GM18505 (cell line): ENCODE results near the gene OPRL1.

ENCODE experiments used
- ATAC-seq: cut with Tn5 transposase; IDR thresholded peaks from one replicate; pipeline ENCODE4 v1.9.1; 2021; ENCODE audit not compliant: unreplicated experiment
- POLR2A ChIP-seq: IDR thresholded peaks from 4 replicates; pipeline ENCODE4 v1.6.1; 2011; ENCODE audit warnings: borderline replicate concordance; ENCODE audit not compliant: insufficient read depth, insufficient read length; ENCODE audit errors: extremely low read depth

Gene OPRL1

DNA sequence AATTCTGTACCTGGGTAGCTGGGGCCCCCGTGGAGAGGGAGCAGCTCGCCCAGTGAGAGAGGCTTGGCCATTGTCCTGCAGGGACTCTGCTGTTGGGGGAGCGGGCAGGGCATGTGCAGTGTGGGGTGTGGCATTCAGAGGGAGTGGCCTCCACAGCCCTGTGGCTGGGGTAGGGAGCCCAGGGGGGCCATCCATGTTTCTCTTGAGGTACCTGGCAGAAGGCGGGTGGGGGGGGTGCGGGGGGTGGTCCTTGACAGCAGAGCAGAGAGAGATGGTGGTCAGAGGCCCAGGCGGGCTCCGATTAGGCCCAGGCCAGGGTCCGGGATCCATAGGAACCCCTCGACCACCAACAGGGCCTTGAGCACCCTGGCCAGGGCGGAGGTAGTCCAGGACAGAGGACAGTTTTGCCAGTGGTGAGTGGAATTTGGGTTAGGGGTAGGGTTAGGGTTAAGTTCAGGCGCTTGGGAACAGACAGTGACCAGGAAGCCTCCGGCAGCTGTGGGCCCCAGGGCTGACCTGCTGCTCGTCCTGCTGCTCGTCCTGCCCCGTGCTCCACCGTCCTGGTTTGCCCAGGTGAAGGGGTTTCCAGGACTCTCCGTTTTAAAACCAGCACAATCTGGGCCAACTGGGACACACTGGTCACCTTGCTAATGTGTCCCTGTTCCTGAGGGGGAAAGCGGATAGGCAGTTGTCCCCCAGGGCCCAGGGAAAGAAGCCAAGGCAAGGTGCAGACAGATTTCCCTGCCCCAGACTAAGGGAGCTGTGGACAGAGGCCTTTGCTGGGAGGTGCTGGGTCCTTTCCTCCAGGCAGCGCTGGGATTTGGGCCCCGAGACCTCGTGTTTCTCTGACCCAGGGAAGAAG lies 59.5 kb downstream of the OPRL1 start:
- TF ChIP-seq POLR2A = no peak
- ATAC-seq = no peak

DNA sequence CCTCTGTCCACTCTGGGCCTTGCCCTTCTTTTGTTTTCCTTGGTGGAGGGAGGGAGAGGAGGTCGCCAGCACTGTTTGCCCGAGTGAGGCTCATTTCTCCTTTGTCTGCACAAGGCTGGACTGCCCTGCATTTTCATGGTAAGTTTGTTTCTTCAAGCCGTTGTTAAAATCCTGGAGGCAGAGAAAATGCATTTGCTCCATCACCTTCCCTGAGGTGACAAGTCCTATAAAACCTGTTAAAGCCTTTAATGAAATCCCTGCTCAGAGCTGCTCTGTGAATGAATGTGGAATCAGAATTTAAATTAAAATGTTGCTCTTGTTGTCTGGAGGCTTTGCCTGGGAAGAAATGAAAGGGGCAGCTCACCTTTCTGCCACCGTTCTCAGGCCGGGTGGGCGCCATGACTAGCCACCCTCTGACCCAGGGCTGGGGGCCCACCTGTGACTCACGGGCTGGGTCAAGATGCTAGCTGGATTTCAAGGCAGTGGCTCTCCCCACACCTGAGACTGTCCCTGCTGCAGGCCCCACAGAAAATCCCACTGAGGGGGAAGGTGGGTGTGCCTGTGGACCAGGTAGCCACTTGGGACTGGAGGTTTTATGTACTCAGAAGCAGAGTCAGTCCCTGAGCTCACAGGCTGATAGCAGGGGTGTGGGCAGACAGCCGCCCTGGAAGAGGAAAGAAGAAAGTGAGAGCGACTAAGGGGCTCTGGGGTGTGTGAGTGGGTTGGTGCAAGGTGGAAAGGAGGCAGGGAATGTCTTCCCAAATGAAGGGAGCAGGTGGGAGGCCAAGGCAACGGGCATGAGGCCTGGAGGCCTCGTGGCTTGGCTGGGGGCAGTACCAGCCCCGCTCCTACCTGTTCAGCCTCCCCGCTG lies 60.4 kb downstream of the OPRL1 start:
- no peak for TF ChIP-seq POLR2A

DNA sequence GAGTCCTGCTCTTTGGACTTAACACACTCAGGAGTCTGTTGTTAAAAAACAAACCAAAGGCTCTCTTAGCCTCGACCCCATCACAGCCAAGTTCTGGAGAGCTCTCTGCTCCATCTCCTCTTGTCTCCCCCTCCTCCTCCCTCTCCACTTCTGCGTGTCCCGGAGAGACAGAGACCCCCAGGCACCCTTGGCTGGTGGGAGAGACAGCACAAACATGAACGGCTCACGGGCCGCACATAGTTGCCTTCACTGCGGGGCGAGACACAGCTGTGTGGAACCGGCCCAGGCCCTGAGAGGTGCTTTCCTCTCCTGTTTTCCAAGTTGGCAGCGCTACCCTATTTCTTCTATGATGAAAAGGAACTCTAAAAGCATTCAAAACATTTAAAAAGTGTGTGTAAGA lies 61.1 kb downstream of the OPRL1 start:
- ATAC-seq = no peak
- TF ChIP-seq POLR2A = no peak

More for the DNA sequence above, 60.4 kb downstream of the OPRL1 start:
- ATAC-seq = no peak

DNA sequence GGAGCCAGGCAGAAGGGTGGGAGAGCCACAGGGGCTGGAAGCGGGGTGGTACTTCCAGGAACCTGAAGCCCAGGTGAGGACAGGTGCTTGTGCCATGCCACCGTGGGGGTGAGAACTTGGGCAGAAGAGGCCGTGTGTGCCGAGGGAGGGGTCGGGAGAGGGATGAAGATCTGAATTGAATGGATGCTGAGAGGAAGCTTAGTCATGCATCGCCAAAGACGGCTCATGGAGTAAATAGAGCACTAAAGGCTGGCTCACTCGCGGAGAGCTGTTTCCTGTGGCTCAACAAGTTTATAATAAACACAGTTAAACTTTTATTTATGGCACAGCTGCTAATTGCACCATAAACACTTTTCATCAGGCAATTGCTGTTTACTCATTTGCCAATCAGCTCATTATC lies 62.7 kb downstream of the OPRL1 start:
- ATAC-seq = no peak
- no peak for TF ChIP-seq POLR2A

DNA sequence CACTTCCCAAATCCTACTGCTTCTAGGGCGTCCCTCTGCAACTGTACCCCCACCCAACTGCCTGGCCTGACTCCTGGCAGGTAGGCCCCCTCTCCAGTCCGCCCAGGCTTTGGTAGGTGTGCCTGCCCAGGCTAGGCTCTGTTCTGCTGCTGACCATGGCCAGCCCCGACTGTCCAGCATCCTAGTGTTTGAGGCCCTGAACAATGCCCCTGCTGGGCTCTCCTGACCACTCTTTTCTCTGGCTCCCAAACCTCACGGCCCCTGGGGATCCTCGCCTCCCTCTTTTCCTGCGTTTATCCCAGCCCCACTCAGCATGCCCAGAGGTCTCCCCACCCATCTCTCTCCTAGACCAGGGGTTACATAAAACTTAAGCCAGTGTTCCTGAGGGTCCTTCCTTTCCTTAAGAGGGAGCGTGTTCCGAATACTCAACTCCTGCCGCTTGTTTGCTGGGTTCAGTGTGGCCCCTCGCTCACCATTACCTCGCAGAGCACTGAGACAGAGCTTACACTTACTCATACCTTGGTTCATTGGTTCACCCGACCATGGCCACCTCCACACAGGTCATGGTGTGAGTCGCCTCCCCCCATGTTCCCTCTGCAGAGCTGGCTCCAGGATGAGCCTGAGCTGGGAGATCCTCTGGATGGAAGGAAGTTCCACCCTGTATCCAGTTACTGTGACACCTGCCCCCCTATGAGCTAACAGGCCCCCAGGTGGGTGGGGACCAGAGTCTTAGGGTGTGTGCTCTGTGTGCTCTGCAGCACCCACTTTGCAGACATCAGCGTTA lies 63.3 kb downstream of the OPRL1 start:
- no peak for ATAC-seq
- TF ChIP-seq POLR2A = no peak

DNA sequence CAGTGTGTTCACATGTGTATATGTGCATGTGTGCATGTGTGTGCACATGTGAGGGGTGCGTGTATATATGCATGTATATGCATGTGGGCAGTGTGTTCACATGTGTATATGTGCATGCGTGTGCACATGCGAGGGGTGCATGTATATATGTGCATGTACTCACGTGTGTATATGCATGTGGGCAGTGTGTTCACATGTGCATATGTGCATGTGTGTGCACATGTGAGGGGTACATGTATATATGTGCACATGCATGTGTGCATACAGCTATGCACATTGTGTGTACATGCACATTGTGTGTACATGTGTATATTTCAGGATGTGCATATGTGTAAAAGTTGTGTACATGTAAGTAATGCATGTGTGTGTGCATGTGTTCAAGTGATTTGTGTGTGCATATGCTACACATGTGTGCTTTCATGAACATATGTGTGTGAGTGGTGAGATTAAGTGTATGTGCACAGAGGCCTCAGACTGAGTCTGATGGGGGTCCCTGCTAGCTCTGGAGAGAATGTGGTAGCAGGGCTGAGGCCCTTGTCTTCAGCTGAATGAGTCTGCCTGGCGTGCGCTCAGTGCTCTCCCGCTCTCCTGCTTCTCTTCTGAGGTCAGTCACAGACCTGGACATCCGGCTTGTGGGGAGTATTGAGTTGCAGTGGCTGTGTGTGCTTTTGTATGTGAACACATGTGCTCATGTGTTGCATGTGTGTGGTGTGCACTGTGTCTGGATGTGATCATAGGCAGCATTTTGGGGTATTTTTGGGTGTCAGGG lies 64.4 kb downstream of the OPRL1 start:
- no peak for ATAC-seq
- TF ChIP-seq POLR2A = no peak

DNA sequence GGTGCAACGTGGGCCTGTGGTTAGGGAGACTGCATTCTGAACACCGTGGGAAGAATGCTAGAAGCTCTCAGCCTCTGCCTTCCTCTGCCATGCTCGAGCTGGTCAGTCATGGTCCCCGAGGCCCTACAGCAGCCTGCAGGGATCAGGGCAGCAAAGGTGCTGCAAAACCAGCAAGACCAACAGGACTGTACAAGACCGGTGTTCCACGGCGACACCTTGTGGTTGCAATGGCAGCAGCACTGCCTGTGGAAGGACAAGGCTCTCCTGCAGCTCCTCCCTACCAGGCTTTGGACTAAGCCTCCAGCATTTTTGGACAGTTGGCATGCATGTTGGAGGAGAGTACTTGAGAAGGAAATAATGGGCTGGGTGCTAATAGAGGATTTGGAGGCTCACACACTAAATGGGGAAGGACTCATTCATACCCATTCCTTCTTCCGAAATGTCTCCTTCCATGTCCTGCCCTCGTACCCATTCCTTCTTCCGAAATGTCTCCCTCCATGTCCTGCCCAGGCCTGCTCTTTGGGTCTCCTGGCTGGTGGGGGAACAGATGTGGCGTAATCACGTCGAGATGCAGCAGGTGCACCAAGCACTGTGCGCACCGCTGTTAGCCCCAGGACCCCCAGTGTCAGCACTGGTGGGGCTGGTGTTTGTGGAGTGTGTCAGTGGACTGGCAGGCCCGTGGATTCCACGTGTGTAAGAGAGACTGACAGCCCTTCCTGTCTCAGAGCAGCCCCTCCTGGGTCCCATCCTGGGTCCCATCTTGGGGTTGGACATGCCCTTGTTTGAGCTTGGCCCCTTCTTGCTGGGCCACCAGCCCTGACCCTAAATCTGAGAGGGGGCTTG lies 65.8 kb downstream of the OPRL1 start:
- ATAC-seq = no peak
- no peak for TF ChIP-seq POLR2A

DNA sequence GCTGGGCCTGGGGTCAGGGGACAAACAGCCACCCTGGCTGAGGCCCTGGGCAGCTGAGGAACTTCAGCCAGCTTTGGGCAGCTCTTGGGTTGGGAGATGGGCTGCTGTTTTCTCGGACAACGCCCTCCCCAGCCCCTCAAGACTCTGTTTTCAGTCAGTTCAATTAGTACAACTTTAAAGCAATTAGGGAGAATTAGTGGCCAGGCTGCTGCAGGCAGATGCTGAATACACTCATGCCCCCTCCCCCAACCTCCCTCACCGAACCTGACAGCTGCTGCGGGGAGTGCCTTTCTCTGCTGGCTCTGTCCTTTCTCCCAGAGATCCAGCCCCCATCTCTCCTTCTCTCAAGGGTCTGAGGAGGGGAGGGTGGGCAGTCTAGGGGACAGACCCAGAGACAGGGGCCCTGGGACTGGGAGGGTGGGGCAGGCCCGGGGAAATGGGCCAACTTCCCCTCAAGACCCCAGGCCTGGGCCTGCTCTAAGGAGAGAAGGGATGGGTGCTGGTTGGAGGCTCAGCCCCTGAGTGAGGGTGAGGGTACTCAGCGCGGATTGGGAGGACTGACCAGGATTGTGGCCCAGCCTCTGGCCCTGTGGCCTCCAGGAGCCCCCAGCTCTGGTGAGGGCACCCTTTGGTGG lies 66.5 kb downstream of the OPRL1 start:
- no peak for TF ChIP-seq POLR2A
- no peak for ATAC-seq

DNA sequence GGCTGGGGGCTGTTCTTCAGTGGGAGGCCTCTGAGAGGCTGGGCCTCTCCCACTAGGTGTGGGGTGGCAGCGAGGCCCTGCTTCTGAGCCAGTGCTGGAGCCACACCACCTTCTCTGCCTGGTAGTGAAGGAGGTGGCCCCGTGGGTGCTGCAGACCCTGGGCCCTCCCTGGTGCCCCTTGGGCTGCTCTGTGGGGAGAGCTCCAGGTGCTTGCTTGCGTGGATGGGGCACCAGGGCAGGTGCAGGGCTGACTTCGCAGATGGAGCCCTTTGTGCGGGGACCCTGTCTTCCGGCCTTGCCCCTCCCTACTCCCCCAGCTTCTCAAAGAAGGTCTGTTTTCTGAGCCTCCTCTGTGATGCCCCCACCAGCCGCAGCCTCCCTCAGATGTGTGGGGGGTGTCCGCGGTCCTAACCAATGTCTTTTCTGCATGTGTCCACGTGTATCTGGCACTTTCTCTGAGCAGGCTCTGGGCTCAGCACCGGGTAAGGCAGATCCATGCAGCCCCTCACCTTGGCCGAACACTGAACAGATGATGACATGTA lies 67.1 kb downstream of the OPRL1 start:
- no peak for ATAC-seq

DNA sequence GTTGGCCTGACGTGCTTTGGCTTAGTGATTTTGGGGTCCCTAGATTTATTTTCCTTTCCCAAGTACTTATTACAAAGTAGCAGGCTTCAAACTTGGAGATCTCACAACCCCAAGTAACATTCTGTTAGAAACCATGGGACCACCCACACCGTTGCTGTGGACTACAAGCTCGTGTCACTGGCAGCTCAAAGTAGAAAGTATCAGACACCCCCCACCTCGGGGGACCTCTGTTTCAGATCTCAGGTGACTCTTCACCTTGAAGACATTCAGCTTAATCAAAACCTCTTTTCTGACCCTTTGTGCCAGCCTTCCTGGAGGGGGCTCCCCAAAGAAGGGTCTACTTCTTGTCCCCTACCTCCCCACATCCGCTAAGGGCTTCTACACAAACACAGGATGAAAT lies 68.7 kb downstream of the OPRL1 start:
- ATAC-seq = no peak
- no peak for TF ChIP-seq POLR2A

More for the DNA sequence above, 67.1 kb downstream of the OPRL1 start:
- no peak for TF ChIP-seq POLR2A

DNA sequence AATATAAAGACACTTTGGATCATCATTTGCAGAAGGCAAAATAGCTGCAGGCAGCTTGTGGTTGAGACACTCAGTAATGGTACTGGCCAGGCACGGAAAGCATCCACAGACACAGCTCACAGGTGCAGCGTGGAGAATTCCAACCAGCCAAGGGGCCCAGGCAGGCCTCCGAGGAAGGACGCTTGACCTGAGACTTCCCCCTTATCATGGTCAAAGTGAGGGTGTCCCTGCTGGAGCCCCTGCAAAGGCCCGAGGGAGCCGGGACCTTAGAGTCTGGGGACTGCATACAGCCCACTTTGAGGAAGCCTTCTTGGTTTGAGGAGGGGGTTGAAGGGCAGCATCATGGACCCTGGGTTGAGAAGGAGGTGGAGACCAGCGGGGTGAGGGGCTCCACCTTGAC lies 69.3 kb downstream of the OPRL1 start:
- TF ChIP-seq POLR2A = no peak
- ATAC-seq = no peak
